HCT116 (cell line): Measurements from ENCODE around the gene SH3GL3. TPM values are rescaled to one million over a fixed set of nuclear protein-coding genes. Genes with fewer than 3 reads are reported as not detected.

ENCODE experiments used
- ATAC-seq: fragments of 200-7000 bp; cut with Tn5 transposase; 2 replicates; pipeline ENCODE4 v1.9.1; 2020; ENCODE audit warnings: mild to moderate bottlenecking, moderate library complexity
- BruUV-seq: library from RNA; stranded (reverse); fragments of 400-500 nt; replicated peaks from 2 replicates; lab custom pipeline; 2021; lab: Mats Ljungman, UMichigan
- CTCF ChIA-PET: fragments of 300-600 bp; sonication (Branson Sonifier 250); formaldehyde crosslinking; loops from one replicate; lab custom pipeline; 2021; ENCODE audit warnings: antibody characterized with exemption; lab: Charles Lee
- POLR2A ChIA-PET: fragments of 300-600, 350-600 bp; sonication (Branson Sonifier 250); formaldehyde crosslinking; loops from one replicate; lab custom pipeline; 2021; ENCODE audit warnings: antibody characterized with exemption; lab: Charles Lee
- RAD21 ChIA-PET, 2 experiments: fragments of 300-600 bp; sonication (Branson Sonifier 250); formaldehyde crosslinking; loops; one replicate each; lab custom pipeline; 2023; ENCODE audit warnings: low total read pairs in 2 of 2; ENCODE audit not compliant: uncharacterized antibody in 2 of 2, unreplicated experiment in 2 of 2, low non-redundant PET in 1 of 2; lab: Charles Lee
- DNase-seq: peaks from one replicate; pipeline ENCODE4 v3.0.0-alpha.2; 2010; ENCODE audit warnings: low read depth, low spot score
- H2AFZ ChIP-seq: fragments of 200-600 bp; shearing (Covaris generic), sonication (generic); 2 replicates; pipeline ENCODE4 v1.6.1; 2017; ENCODE audit warnings: low read depth, mixed run types, mixed read lengths, antibody characterized with exemption, low read length; ENCODE audit not compliant: poor library complexity, severe bottlenecking
- H3K27ac ChIP-seq: 2 replicates; pipeline ENCODE4 v1.5.1; 2012; ENCODE audit warnings: low read depth, low read length
- H3K27me3 ChIP-seq: fragments of 200-600 bp; sonication (generic); 2 replicates; pipeline ENCODE4 v1.6.1; 2016; ENCODE audit warnings: mixed run types, low read length, mixed read lengths; ENCODE audit not compliant: insufficient read depth
- H3K36me3 ChIP-seq, 2 experiments: fragments of 200-500 bp in 1 of 2; fragments of 200-600 bp in 1 of 2; sonication (Bioruptor generic) in 1 of 2; sonication (generic) in 1 of 2; 2 replicates each; pipeline versions ENCODE4 v1.5.1 to v1.6.1; 2014 to 2016; ENCODE audit warnings: low read length in 2 of 2, inconsistent platforms in 1 of 2, mixed read lengths in 1 of 2, mixed run types in 1 of 2; ENCODE audit not compliant: insufficient read depth in 2 of 2, control insufficient read depth in 1 of 2
- H3K4me1 ChIP-seq, 2 experiments: fragments of 200-600 bp in 1 of 2; sonication (generic) in 1 of 2; 2 replicates each; pipeline versions ENCODE4 v1.5.1 to v1.6.1; 2012 to 2017; ENCODE audit warnings: low read length in 2 of 2, inconsistent platforms in 1 of 2, mild to moderate bottlenecking in 1 of 2, mixed read lengths in 1 of 2, mixed run types in 1 of 2, moderate library complexity in 1 of 2; ENCODE audit not compliant: insufficient read depth in 2 of 2, control insufficient read depth in 1 of 2
- H3K4me2 ChIP-seq: fragments of 200-600 bp; sonication (generic); 2 replicates; pipeline ENCODE4 v1.6.1; 2017; ENCODE audit warnings: mixed run types, low read length, mixed read lengths
- H3K4me3 ChIP-seq, 2 experiments: fragments of 200-600 bp in 1 of 2; sonication (generic) in 1 of 2; replicated peaks in 1 of 2; 2 replicates each; pipeline ENCODE4 v1.5.1; 2011 to 2016; ENCODE audit warnings: low read length in 2 of 2, control low read depth in 1 of 2, low read depth in 1 of 2, mild to moderate bottlenecking in 1 of 2, mixed read lengths in 1 of 2, mixed run types in 1 of 2
- H3K79me2 ChIP-seq: fragments of 200-600 bp; sonication (generic); 2 replicates; pipeline ENCODE4 v1.6.1; 2017; ENCODE audit warnings: mild to moderate bottlenecking, mixed run types, low read length, moderate library complexity, mixed read lengths; ENCODE audit not compliant: insufficient read depth
- H3K9ac ChIP-seq: fragments of 200-600 bp; sonication (generic); 2 replicates; pipeline ENCODE4 v1.6.1; 2016; ENCODE audit warnings: low read length, mixed read lengths
- H3K9me2 ChIP-seq: fragments of 200-600 bp; sonication (generic), shearing (Covaris generic); 2 replicates; pipeline ENCODE4 v1.6.1; 2017; ENCODE audit warnings: mixed run types, mild to moderate bottlenecking, moderate library complexity; ENCODE audit not compliant: insufficient read depth
- H3K9me3 ChIP-seq, 2 experiments: fragments of 200-500 bp in 1 of 2; fragments of 200-600 bp in 1 of 2; sonication (Bioruptor generic) in 1 of 2; sonication (generic) in 1 of 2; 2 replicates each; pipeline ENCODE4 v1.6.1; 2014 to 2017; ENCODE audit warnings: low read length in 2 of 2, mixed read lengths in 2 of 2, inconsistent platforms in 1 of 2, low read depth in 1 of 2, mild to moderate bottlenecking in 1 of 2, mixed run types in 1 of 2, moderate library complexity in 1 of 2; ENCODE audit not compliant: control insufficient read depth in 1 of 2, insufficient read depth in 1 of 2
- H4K20me1 ChIP-seq: fragments of 200-600 bp; sonication (generic), shearing (Covaris generic); 2 replicates; pipeline ENCODE4 v1.6.1; 2017; ENCODE audit warnings: mixed run types, mild to moderate bottlenecking, moderate library complexity; ENCODE audit not compliant: insufficient read depth
- EGR1 ChIP-seq: IDR thresholded peaks from 2 replicates; pipeline ENCODE4 v1.6.1; 2012; ENCODE audit warnings: low read depth
- ZFX ChIP-seq: fragments of 450-650 bp; IDR thresholded peaks from 2 replicates; pipeline ENCODE4 v1.6.1; 2017
- intact Hi-C: fragments of 100-400 bp; cut with micrococcal nuclease; formaldehyde crosslinking; loops from 2 replicates; pipeline ENCODE4 v1.10.0; 2022
- total RNA-seq: library from RNA; stranded (reverse); gene quantifications from one replicate; pipeline ENCODE4 v1.2.1, GENCODE V29; 2021; ENCODE audit not compliant: unreplicated experiment
- TF ChIP-seq, protein P1 (sequence below), 3 experiments: fragments of 200-600 bp in 1 of 3; sonication (generic) in 1 of 3; IDR thresholded peaks in 2 of 3; conservative IDR thresholded peaks in 1 of 3; 2 replicates each; pipeline ENCODE4 v1.5.1; 2012 to 2017; ENCODE audit warnings: low read depth in 2 of 3, low read length in 2 of 3, antibody characterized with exemption in 1 of 3, borderline replicate concordance in 1 of 3, control low read depth in 1 of 3, mild to moderate bottlenecking in 1 of 3, mixed read lengths in 1 of 3, mixed run types in 1 of 3, moderate library complexity in 1 of 3; ENCODE audit not compliant: insufficient read depth in 1 of 3
- TF ChIP-seq, protein P2 (sequence below): IDR thresholded peaks from 2 replicates; pipeline ENCODE4 v1.6.1; 2011; ENCODE audit warnings: mild to moderate bottlenecking, low read length, moderate library complexity; ENCODE audit not compliant: insufficient replicate concordance; ENCODE audit errors: extremely low read depth

Gene SH3GL3
- total RNA-seq, 1 experiment from 2014 or later: 1.3 TPM

DNA sequence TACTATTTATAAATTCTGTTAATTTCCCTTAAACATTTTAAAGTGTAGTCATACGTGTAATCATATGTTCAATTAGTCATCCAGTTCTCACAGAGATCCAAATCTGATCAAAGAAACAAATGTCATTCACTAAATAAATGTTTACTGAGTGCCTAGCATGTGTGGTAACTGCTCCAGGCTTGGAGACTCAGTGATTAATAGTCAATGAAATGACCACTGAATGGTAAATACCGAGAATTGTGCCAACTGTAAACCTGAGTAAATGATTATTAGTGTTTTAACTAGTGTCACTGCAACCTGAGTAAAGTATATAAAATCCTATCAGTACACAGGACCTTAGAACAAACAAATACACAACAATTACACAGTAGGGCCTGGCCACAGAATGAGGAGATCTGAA is 52.3 kb downstream of the SH3GL3 start:
- intact Hi-C loops: no loop called here
- Histone ChIP-seq H3K79me2 (no peaks in the 10 kb centered on the region), H2AFZ (no peak overlapping the region), H3K36me3 (no peaks in the 10 kb centered on the region)
- POLR2A ChIA-PET: no interaction called here
- no peak for ATAC-seq
- TF ChIP-seq, protein P1, sequence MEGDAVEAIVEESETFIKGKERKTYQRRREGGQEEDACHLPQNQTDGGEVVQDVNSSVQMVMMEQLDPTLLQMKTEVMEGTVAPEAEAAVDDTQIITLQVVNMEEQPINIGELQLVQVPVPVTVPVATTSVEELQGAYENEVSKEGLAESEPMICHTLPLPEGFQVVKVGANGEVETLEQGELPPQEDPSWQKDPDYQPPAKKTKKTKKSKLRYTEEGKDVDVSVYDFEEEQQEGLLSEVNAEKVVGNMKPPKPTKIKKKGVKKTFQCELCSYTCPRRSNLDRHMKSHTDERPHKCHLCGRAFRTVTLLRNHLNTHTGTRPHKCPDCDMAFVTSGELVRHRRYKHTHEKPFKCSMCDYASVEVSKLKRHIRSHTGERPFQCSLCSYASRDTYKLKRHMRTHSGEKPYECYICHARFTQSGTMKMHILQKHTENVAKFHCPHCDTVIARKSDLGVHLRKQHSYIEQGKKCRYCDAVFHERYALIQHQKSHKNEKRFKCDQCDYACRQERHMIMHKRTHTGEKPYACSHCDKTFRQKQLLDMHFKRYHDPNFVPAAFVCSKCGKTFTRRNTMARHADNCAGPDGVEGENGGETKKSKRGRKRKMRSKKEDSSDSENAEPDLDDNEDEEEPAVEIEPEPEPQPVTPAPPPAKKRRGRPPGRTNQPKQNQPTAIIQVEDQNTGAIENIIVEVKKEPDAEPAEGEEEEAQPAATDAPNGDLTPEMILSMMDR (IDR thresholded peaks at IDR 0.05 in 2 of 3, conservative IDR thresholded peaks at IDR 0.05 in 1 of 3; ENCODE audit: borderline replicate concordance in 1 of 3, insufficient read depth in 1 of 3, low read depth in 2 of 3, low read length in 2 of 3): no peak
- TF ChIP-seq, protein P2, sequence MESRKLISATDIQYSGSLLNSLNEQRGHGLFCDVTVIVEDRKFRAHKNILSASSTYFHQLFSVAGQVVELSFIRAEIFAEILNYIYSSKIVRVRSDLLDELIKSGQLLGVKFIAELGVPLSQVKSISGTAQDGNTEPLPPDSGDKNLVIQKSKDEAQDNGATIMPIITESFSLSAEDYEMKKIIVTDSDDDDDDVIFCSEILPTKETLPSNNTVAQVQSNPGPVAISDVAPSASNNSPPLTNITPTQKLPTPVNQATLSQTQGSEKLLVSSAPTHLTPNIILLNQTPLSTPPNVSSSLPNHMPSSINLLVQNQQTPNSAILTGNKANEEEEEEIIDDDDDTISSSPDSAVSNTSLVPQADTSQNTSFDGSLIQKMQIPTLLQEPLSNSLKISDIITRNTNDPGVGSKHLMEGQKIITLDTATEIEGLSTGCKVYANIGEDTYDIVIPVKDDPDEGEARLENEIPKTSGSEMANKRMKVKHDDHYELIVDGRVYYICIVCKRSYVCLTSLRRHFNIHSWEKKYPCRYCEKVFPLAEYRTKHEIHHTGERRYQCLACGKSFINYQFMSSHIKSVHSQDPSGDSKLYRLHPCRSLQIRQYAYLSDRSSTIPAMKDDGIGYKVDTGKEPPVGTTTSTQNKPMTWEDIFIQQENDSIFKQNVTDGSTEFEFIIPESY: no peak
- TF ChIP-seq ZFX (no peak), EGR1 (no peak)
- TF ChIP-seq, all 23 proteins: peak for 0
- Histone ChIP-seq H3K27ac (no peak overlapping the region), H3K9me3 (no peaks in the 10 kb centered on the region), H3K9ac (no peak overlapping the region), H3K27me3 (no peaks in the 10 kb centered on the region), H3K4me1 (no peaks in the 10 kb centered on the region), H3K9me2 (no peaks in the 10 kb centered on the region), H3K4me3 (no peak overlapping the region), H4K20me1 (no peaks in the 10 kb centered on the region), H3K4me2 (no peak overlapping the region)
- ChIA-PET RAD21 (no interaction called here), CTCF (no interaction called here)
- BruUV-seq: no TSS peak
- DNase-seq: no peak
